ENCODE measurements around the gene SLC4A4.

Gene SLC4A4

GRCh38 chr4:71470524-71470923, 131.7 kb downstream of the SLC4A4 start:
- TF ChIP-seq USF1 (IDR thresholded peaks at IDR 0.05) (no peak), TEAD4 (IDR thresholded peaks at IDR 0.05) (no peak), FOXM1 (IDR thresholded peaks at IDR 0.05; ENCODE audit: borderline replicate concordance, low read depth) (no peak), CEBPB (IDR thresholded peaks at IDR 0.05) (no peak), RAD21 (IDR thresholded peaks at IDR 0.05; ENCODE audit: low read depth) (no peak), EGR1 (IDR thresholded peaks at IDR 0.05) (no peak), YY1 (IDR thresholded peaks at IDR 0.05; ENCODE audit: low read depth) (no peak), ZBTB7A (IDR thresholded peaks at IDR 0.05; ENCODE audit: low read depth) (no peak)

GRCh38 chr4:71472946-71473345, 134.1 kb downstream of the SLC4A4 start:
- TF ChIP-seq EP300 (IDR thresholded peaks at IDR 0.05; ENCODE audit: borderline replicate concordance) (no peak), TEAD4 (IDR thresholded peaks at IDR 0.05) (no peak), USF1 (IDR thresholded peaks at IDR 0.05) (no peak), MAX (IDR thresholded peaks at IDR 0.05) (no peak), NFIC (IDR thresholded peaks at IDR 0.05) (no peak), CREB1 (IDR thresholded peaks at IDR 0.05; ENCODE audit: low read depth) (no peak), YY1 (IDR thresholded peaks at IDR 0.05; ENCODE audit: low read depth) (no peak), FOXM1 (IDR thresholded peaks at IDR 0.05; ENCODE audit: borderline replicate concordance, low read depth) (no peak), REST (IDR thresholded peaks at IDR 0.05; ENCODE audit: low read depth) (no peak), RAD21 (IDR thresholded peaks at IDR 0.05; ENCODE audit: low read depth) (no peak), CEBPB (IDR thresholded peaks at IDR 0.05) (no peak), TAF1 (IDR thresholded peaks at IDR 0.05; ENCODE audit: low read depth) (no peak), ZBTB7A (IDR thresholded peaks at IDR 0.05; ENCODE audit: low read depth) (no peak), EGR1 (IDR thresholded peaks at IDR 0.05) (no peak), TCF12 (IDR thresholded peaks at IDR 0.05; ENCODE audit: low read depth) (no peak)

GRCh38 chr4:71473541-71474240, 134.9 kb downstream of the SLC4A4 start:
- no peak for TF ChIP-seq TCF12 (IDR thresholded peaks at IDR 0.05; ENCODE audit: low read depth)
- no peak for TF ChIP-seq CREB1 (IDR thresholded peaks at IDR 0.05; ENCODE audit: low read depth)
- TF ChIP-seq TEAD4 (IDR thresholded peaks at IDR 0.05): no peak
- no peak for TF ChIP-seq USF1 (IDR thresholded peaks at IDR 0.05)
- TF ChIP-seq TAF1 (IDR thresholded peaks at IDR 0.05; ENCODE audit: low read depth): no peak
- no peak for TF ChIP-seq RAD21 (IDR thresholded peaks at IDR 0.05; ENCODE audit: low read depth)

- TF ChIP-seq TEAD4 (IDR thresholded peaks at IDR 0.05) (no peak), TAF1 (IDR thresholded peaks at IDR 0.05; ENCODE audit: low read depth) (no peak), CREB1 (IDR thresholded peaks at IDR 0.05; ENCODE audit: low read depth) (no peak), USF1 (IDR thresholded peaks at IDR 0.05) (no peak), TCF12 (IDR thresholded peaks at IDR 0.05; ENCODE audit: low read depth) (no peak), RAD21 (IDR thresholded peaks at IDR 0.05; ENCODE audit: low read depth) (no peak), CEBPB (IDR thresholded peaks at IDR 0.05) (no peak), EP300 (IDR thresholded peaks at IDR 0.05; ENCODE audit: borderline replicate concordance) (no peak), REST (IDR thresholded peaks at IDR 0.05; ENCODE audit: low read depth) (no peak), EGR1 (IDR thresholded peaks at IDR 0.05) (no peak), NFIC (IDR thresholded peaks at IDR 0.05) (no peak), MAX (IDR thresholded peaks at IDR 0.05) (no peak), FOXM1 (IDR thresholded peaks at IDR 0.05; ENCODE audit: borderline replicate concordance, low read depth) (no peak), YY1 (IDR thresholded peaks at IDR 0.05; ENCODE audit: low read depth) (no peak)
Observed at GRCh38 chr4:71474731-71475130, 135.9 kb downstream of the SLC4A4 start.

GRCh38 chr4:71476240-71476639, 137.4 kb downstream of the SLC4A4 start:
- TF ChIP-seq NFIC (IDR thresholded peaks at IDR 0.05): no peak
- no peak for TF ChIP-seq RAD21 (IDR thresholded peaks at IDR 0.05; ENCODE audit: low read depth)
- no peak for TF ChIP-seq TCF12 (IDR thresholded peaks at IDR 0.05; ENCODE audit: low read depth)
- no peak for TF ChIP-seq EP300 (IDR thresholded peaks at IDR 0.05; ENCODE audit: borderline replicate concordance)
- TF ChIP-seq USF1 (IDR thresholded peaks at IDR 0.05): no peak
- no peak for TF ChIP-seq CEBPB (IDR thresholded peaks at IDR 0.05)
- no peak for TF ChIP-seq CREB1 (IDR thresholded peaks at IDR 0.05; ENCODE audit: low read depth)
- TF ChIP-seq MAX (IDR thresholded peaks at IDR 0.05): no peak
- no peak for TF ChIP-seq REST (IDR thresholded peaks at IDR 0.05; ENCODE audit: low read depth)
- no peak for TF ChIP-seq ZBTB7A (IDR thresholded peaks at IDR 0.05; ENCODE audit: low read depth)
- TF ChIP-seq TAF1 (IDR thresholded peaks at IDR 0.05; ENCODE audit: low read depth): no peak
- TF ChIP-seq YY1 (IDR thresholded peaks at IDR 0.05; ENCODE audit: low read depth): no peak
- no peak for TF ChIP-seq FOXM1 (IDR thresholded peaks at IDR 0.05; ENCODE audit: borderline replicate concordance, low read depth)
- no peak for TF ChIP-seq TEAD4 (IDR thresholded peaks at IDR 0.05)
- no peak for TF ChIP-seq EGR1 (IDR thresholded peaks at IDR 0.05)
